H9 (cell line): Measurements from ENCODE around the gene NDUFA11. TPM values are rescaled to one million over a fixed set of nuclear protein-coding genes. Genes with fewer than 3 reads are reported as not detected.

Source experiments
- DNase-seq: peaks from one replicate; pipeline ENCODE4 v3.0.0-alpha.2; 2017
- H2AFZ ChIP-seq: one replicate; pipeline ENCODE4 v1.6.1; 2013; ENCODE audit warnings: mild to moderate bottlenecking, low read length, control low read depth, moderate library complexity
- H2AK5ac ChIP-seq: 2 replicates; pipeline ENCODE4 v1.6.1; 2013; ENCODE audit warnings: low read length, control low read depth, mixed read lengths; ENCODE audit not compliant: insufficient read length
- H2BK120ac ChIP-seq: one replicate; pipeline ENCODE4 v1.6.1; 2013; ENCODE audit warnings: low read depth, mild to moderate bottlenecking, low read length, control low read depth, inconsistent platforms; ENCODE audit not compliant: poor library complexity, severe bottlenecking
- H2BK12ac ChIP-seq: 2 replicates; pipeline ENCODE4 v1.6.1; 2013; ENCODE audit warnings: low read length, control low read depth, mixed read lengths, low read depth; ENCODE audit not compliant: insufficient read length
- H2BK15ac ChIP-seq: 2 replicates; pipeline ENCODE4 v1.6.1; 2013; ENCODE audit warnings: low read depth, low read length, control low read depth
- H2BK20ac ChIP-seq: one replicate; pipeline ENCODE4 v1.6.1; 2013; ENCODE audit warnings: low read depth, mild to moderate bottlenecking, low read length, control low read depth, inconsistent platforms; ENCODE audit not compliant: poor library complexity, severe bottlenecking
- H2BK5ac ChIP-seq: 2 replicates; pipeline ENCODE4 v1.6.1; 2013; ENCODE audit warnings: low read length, control low read depth, mixed read lengths; ENCODE audit not compliant: insufficient read length
- H3K14ac ChIP-seq: 2 replicates; pipeline ENCODE4 v1.6.1; 2013; ENCODE audit warnings: low read length, control low read depth; ENCODE audit not compliant: insufficient read depth
- H3K18ac ChIP-seq: 2 replicates; pipeline ENCODE4 v1.6.1; 2013; ENCODE audit warnings: low read depth, mild to moderate bottlenecking, mixed read lengths, low read length, control low read depth; ENCODE audit not compliant: insufficient read length
- H3K23ac ChIP-seq: 2 replicates; pipeline ENCODE4 v1.6.1; 2013; ENCODE audit warnings: low read length, control low read depth, mixed read lengths, low read depth; ENCODE audit not compliant: insufficient read length
- H3K23me2 ChIP-seq: 2 replicates; pipeline ENCODE4 v1.6.1; 2013; ENCODE audit warnings: low read depth, mild to moderate bottlenecking, mixed read lengths, low read length, control low read depth; ENCODE audit not compliant: insufficient read length, poor library complexity, severe bottlenecking
- H3K27ac ChIP-seq: 2 replicates; pipeline ENCODE4 v1.5.1; 2013; ENCODE audit warnings: low read length, control low read depth, mixed read lengths, low read depth; ENCODE audit not compliant: insufficient read length
- H3K27me3 ChIP-seq: 2 replicates; pipeline ENCODE4 v1.6.1; 2013; ENCODE audit warnings: low read length, control low read depth, inconsistent platforms; ENCODE audit not compliant: insufficient read depth
- H3K4ac ChIP-seq: 2 replicates; pipeline ENCODE4 v1.6.1; 2013; ENCODE audit warnings: low read depth, mild to moderate bottlenecking, control low read depth, inconsistent platforms, low read length, moderate library complexity
- H3K4me1 ChIP-seq: 2 replicates; pipeline ENCODE4 v1.6.1; 2013; ENCODE audit warnings: low read length, control low read depth, inconsistent platforms; ENCODE audit not compliant: insufficient read depth
- H3K4me2 ChIP-seq: 2 replicates; pipeline ENCODE4 v1.6.1; 2013; ENCODE audit warnings: low read length, control low read depth, mixed read lengths; ENCODE audit not compliant: insufficient read length, insufficient read depth
- H3K56ac ChIP-seq: 2 replicates; pipeline ENCODE4 v1.6.1; 2013; ENCODE audit warnings: low read depth, mild to moderate bottlenecking, mixed read lengths, low read length, control low read depth; ENCODE audit not compliant: insufficient read length
- H3K79me1 ChIP-seq: 2 replicates; pipeline ENCODE4 v1.6.1; 2013; ENCODE audit warnings: low read depth, mild to moderate bottlenecking, moderate library complexity, low read length, control low read depth, inconsistent platforms; ENCODE audit not compliant: insufficient read depth, poor library complexity, severe bottlenecking
- H3K79me2 ChIP-seq: 2 replicates; pipeline ENCODE4 v1.6.1; 2013; ENCODE audit warnings: low read length, control low read depth, inconsistent platforms; ENCODE audit not compliant: insufficient read depth
- H3K9ac ChIP-seq: 2 replicates; pipeline ENCODE4 v1.6.1; 2013; ENCODE audit warnings: low read length, control low read depth, mixed read lengths; ENCODE audit not compliant: insufficient read length; ENCODE audit errors: extremely low read depth
- H3K9me3 ChIP-seq: one replicate; pipeline ENCODE4 v1.6.1; 2013; ENCODE audit warnings: low read depth, low read length, inconsistent platforms; ENCODE audit not compliant: control insufficient read depth
- H3T11ph ChIP-seq: one replicate; pipeline ENCODE4 v1.6.1; 2013; ENCODE audit warnings: mild to moderate bottlenecking, low read length, control low read depth, inconsistent platforms
- H4K20me1 ChIP-seq: one replicate; pipeline ENCODE4 v1.6.1; 2013; ENCODE audit not compliant: control insufficient read depth, insufficient read length, insufficient read depth
- H4K5ac ChIP-seq: 2 replicates; pipeline ENCODE4 v1.6.1; 2013; ENCODE audit warnings: low read depth, mild to moderate bottlenecking, mixed read lengths, low read length, control low read depth; ENCODE audit not compliant: insufficient read length
- H4K8ac ChIP-seq: replicated peaks from 2 replicates; pipeline ENCODE4 v1.6.1; 2013; ENCODE audit warnings: low read length, control low read depth, mixed read lengths, low read depth; ENCODE audit not compliant: insufficient read length
- H4K91ac ChIP-seq: 2 replicates; pipeline ENCODE4 v1.6.1; 2013; ENCODE audit warnings: low read depth, mild to moderate bottlenecking, moderate library complexity, mixed read lengths, low read length, control low read depth; ENCODE audit not compliant: insufficient read length
- H3K27ac Mint-ChIP-seq, 3 experiments: 2 replicates in 2 of 3; 3 replicates in 1 of 3; pipeline ENCODE4 v1.8.0; 2020 to 2021; ENCODE audit warnings: mixed read lengths in 3 of 3, mild to moderate bottlenecking in 1 of 3, moderate library complexity in 1 of 3
- H3K27me3 Mint-ChIP-seq: 2 replicates; pipeline ENCODE4 v1.8.0; 2021; ENCODE audit warnings: low read depth, mild to moderate bottlenecking, moderate library complexity, mixed read lengths
- H3K36me3 Mint-ChIP-seq, 3 experiments: 2 replicates in 2 of 3; 3 replicates in 1 of 3; pipeline ENCODE4 v1.8.0; 2020 to 2021; ENCODE audit warnings: low read depth in 3 of 3, mixed read lengths in 3 of 3; ENCODE audit not compliant: insufficient read depth in 1 of 3
- H3K4me1 Mint-ChIP-seq, 2 experiments: 2 replicates each; pipeline ENCODE4 v1.8.0; 2020; ENCODE audit warnings: mixed read lengths in 2 of 2
- H3K4me3 Mint-ChIP-seq, 2 experiments: 2 replicates in 1 of 2; 3 replicates in 1 of 2; pipeline ENCODE4 v1.8.0; 2020 to 2021; ENCODE audit warnings: mild to moderate bottlenecking in 2 of 2, mixed read lengths in 2 of 2, moderate library complexity in 1 of 2
- H3K9me3 Mint-ChIP-seq, 2 experiments: 2 replicates in 1 of 2; 3 replicates in 1 of 2; pipeline ENCODE4 v1.8.0; 2020; ENCODE audit warnings: mild to moderate bottlenecking in 2 of 2, mixed read lengths in 2 of 2, moderate library complexity in 1 of 2
- CTCF ChIP-seq: fragments of 200-600 bp; sonication (generic); conservative IDR thresholded peaks from 3 replicates; pipeline ENCODE4 v1.8.0; 2021; ENCODE audit warnings: antibody characterized with exemption, mild to moderate bottlenecking
- WGBS: extraction: QIAGEN DNeasy Blood & Tissue Kit; methylation state at CpG from one replicate; pipeline ENCODE4 v1.1.7; 2013; ENCODE audit warnings: missing lambda C conversion rate, low lambda C conversion rate, mixed read lengths; ENCODE audit not compliant: insufficient read length; ENCODE audit errors: extremely low coverage; 5-methylcytosine and 5-hydroxymethylcytosine counted together
- total RNA-seq: library from RNA; stranded (reverse); gene quantifications from 2 replicates; pipeline ENCODE4 v1.2.1, GENCODE V29; 2021

NDUFA11 gene
- total RNA-seq, 1 experiment from 2014 or later = 282 TPM

- H3K27ac Mint-ChIP-seq = peak overlapping the region in 1 of 3 experiments; percentile 85; a peak in 1 of 7 replicates
- no peak overlapping the region for H4K91ac ChIP-seq
- peaks cover 10 to 15% of the 10 kb centered on the region in 2 experiments for H3K4me1 Mint-ChIP-seq
- H3K27me3 ChIP-seq = no peaks in the 10 kb centered on the region
- H3K79me2 ChIP-seq = no peaks in the 10 kb centered on the region
- H2AK5ac ChIP-seq = no peak overlapping the region
- H3K4me1 ChIP-seq = no peaks in the 10 kb centered on the region; the same call in 1 of the 2 replicates
- peaks cover 3 to 9% (median 8%) of the 10 kb centered on the region in 3 experiments; a peak in 6 of 7 replicates for H3K36me3 Mint-ChIP-seq
- H3K14ac ChIP-seq = no peak overlapping the region; the same call in 1 of the 2 replicates
- no peaks in the 10 kb centered on the region for H4K20me1 ChIP-seq
- no peaks in the 10 kb centered on the region for H3K23me2 ChIP-seq
- no peak overlapping the region for H4K8ac ChIP-seq
- no peak for TF ChIP-seq CTCF
- H3K23ac ChIP-seq = no peak overlapping the region
- H3K79me1 ChIP-seq = no peaks in the 10 kb centered on the region
- no peak overlapping the region for H4K5ac ChIP-seq
- H3T11ph ChIP-seq = no peak overlapping the region
- no peak overlapping the region for H2BK20ac ChIP-seq
- H2BK12ac ChIP-seq = no peak overlapping the region
- no peaks in the 10 kb centered on the region for H3K9me3 Mint-ChIP-seq
- H3K9ac ChIP-seq = no peak overlapping the region
- H2BK120ac ChIP-seq = no peak overlapping the region
- H3K4me2 ChIP-seq = no peak overlapping the region
- H2BK15ac ChIP-seq = no peak overlapping the region
- no peak overlapping the region for H3K4me3 Mint-ChIP-seq
- WGBS = no CpG with 5 or more reads among the region's 4 CpGs
- H3K4ac ChIP-seq = no peak overlapping the region
- H3K27me3 Mint-ChIP-seq = peaks cover 34% of the 10 kb centered on the region
- no peak overlapping the region for H3K18ac ChIP-seq
- no peak for DNase-seq
- no peaks in the 10 kb centered on the region for H3K9me3 ChIP-seq
- no peak overlapping the region for H3K56ac ChIP-seq
- no peak overlapping the region for H2AFZ ChIP-seq
- no peak overlapping the region for H3K27ac ChIP-seq
- no peak overlapping the region for H2BK5ac ChIP-seq
Observed at GRCh38 chr19:5891572-5891937, 12.0 kb downstream of the NDUFA11 start.
